ENCODE results near the gene ISL1.

The ISL1 gene

DNA sequence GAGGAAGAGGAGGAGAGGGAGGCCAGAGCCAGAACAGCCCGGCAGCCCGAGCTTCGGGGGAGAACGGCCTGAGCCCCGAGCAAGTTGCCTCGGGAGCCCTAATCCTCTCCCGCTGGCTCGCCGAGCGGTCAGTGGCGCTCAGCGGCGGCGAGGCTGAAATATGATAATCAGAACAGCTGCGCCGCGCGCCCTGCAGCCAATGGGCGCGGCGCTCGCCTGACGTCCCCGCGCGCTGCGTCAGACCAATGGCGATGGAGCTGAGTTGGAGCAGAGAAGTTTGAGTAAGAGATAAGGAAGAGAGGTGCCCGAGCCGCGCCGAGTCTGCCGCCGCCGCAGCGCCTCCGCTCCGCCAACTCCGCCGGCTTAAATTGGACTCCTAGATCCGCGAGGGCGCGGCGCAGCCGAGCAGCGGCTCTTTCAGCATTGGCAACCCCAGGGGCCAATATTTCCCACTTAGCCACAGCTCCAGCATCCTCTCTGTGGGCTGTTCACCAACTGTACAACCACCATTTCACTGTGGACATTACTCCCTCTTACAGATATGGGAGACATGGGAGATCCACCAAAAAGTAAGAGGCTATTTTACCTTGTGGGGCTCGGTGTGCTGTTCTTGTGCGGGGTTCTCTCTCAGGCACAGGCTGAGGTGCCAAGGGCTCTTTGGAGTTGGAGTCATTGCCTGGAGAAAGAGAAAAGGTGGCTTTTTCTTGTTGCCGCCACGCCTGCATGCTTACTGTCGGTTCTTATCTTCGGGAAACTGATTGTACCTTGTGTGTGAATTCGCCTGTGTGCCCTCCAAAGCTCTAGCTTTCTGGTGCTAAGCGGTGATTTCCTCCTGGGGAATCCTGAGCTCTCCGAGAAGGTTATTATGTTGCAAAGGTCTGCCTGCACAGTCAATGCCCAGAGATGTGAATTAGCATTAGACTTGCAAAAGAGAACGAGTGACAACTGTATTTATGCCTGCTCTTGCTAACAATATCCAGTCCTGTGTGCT, at the start of gene ISL1:
Gene ISL1 (plus strand): TSS at position 318 of the 991 bp plus-strand sequence. CDS start 224 bp downstream, at position 542.
- peaks cover 69% of the 10 kb centered on the region for H3K4me1 ChIP-seq (ENCODE audit: control insufficient read depth, insufficient read depth, low read length)
- peaks cover 98% of the 10 kb centered on the region for H3K27me3 ChIP-seq (ENCODE audit: control insufficient read depth, insufficient read depth, low read length)
- peak within 1 kb of the TSS; percentile 67 for H3K4me3 ChIP-seq (ENCODE audit: low read depth, low read length)
- H3K9ac ChIP-seq (ENCODE audit: low read length): peak within 1 kb of the TSS; percentile 79
- no peaks in the 10 kb centered on the region for H3K9me3 ChIP-seq (ENCODE audit: control insufficient read depth, insufficient read depth, low read depth, low read length)
- H3K36me3 ChIP-seq (ENCODE audit: control insufficient read depth, insufficient read depth, low read length): no peaks in the 10 kb centered on the region
- H3K27ac ChIP-seq (ENCODE audit: low read depth, low read length): peak within 1 kb of the TSS; percentile 28; the same call in 1 of the 2 replicates

GRCh38 chr5:51336878-51337277, 46.4 kb upstream of the ISL1 start:
- Histone ChIP-seq H3K9ac (ENCODE audit: low read length) (no peak overlapping the region), H3K27ac (ENCODE audit: low read depth, low read length) (no peak overlapping the region), H3K4me3 (ENCODE audit: low read depth, low read length) (no peak overlapping the region), H3K9me3 (ENCODE audit: control insufficient read depth, insufficient read depth, low read depth, low read length) (no peaks in the 10 kb centered on the region), H3K4me1 (ENCODE audit: control insufficient read depth, insufficient read depth, low read length) (no peaks in the 10 kb centered on the region), H3K36me3 (ENCODE audit: control insufficient read depth, insufficient read depth, low read length) (no peaks in the 10 kb centered on the region), H3K27me3 (ENCODE audit: control insufficient read depth, insufficient read depth, low read length) (no peaks in the 10 kb centered on the region)

DNA sequence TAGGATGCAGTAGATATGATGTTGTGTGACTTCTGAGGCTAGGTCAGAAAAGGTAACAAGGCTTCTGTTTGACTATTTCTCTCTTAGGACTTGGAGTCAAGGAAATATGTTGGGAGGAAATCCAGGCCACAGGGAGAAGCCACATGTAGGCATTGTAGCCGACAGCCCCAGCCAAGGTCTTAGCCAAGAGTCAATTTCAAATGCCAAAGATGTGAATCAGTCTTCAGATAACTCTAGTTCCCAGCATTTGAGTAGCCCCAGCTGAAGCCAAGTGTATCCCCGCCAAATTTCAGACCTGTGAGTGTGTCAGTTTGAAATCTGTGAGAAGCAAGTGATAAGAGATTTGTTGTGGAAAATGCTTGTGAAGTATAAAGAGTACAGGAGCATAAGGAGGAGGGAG, 38.1 kb upstream of the ISL1 start:
- Histone ChIP-seq H3K27ac (ENCODE audit: low read depth, low read length) (no peak overlapping the region), H3K9ac (ENCODE audit: low read length) (no peak overlapping the region), H3K4me3 (ENCODE audit: low read depth, low read length) (no peak overlapping the region), H3K36me3 (ENCODE audit: control insufficient read depth, insufficient read depth, low read length) (no peaks in the 10 kb centered on the region), H3K4me1 (ENCODE audit: control insufficient read depth, insufficient read depth, low read length) (no peaks in the 10 kb centered on the region), H3K27me3 (ENCODE audit: control insufficient read depth, insufficient read depth, low read length) (no peaks in the 10 kb centered on the region), H3K9me3 (ENCODE audit: control insufficient read depth, insufficient read depth, low read depth, low read length) (peaks cover 18% of the 10 kb centered on the region)

GRCh38 chr5:51347157-51347556, 36.1 kb upstream of the ISL1 start:
- H3K4me3 ChIP-seq (ENCODE audit: low read depth, low read length): no peak overlapping the region
- no peaks in the 10 kb centered on the region for H3K36me3 ChIP-seq (ENCODE audit: control insufficient read depth, insufficient read depth, low read length)
- H3K9ac ChIP-seq (ENCODE audit: low read length): no peak overlapping the region
- no peaks in the 10 kb centered on the region for H3K27me3 ChIP-seq (ENCODE audit: control insufficient read depth, insufficient read depth, low read length)
- peaks cover 18% of the 10 kb centered on the region for H3K9me3 ChIP-seq (ENCODE audit: control insufficient read depth, insufficient read depth, low read depth, low read length)
- no peaks in the 10 kb centered on the region for H3K4me1 ChIP-seq (ENCODE audit: control insufficient read depth, insufficient read depth, low read length)
- H3K27ac ChIP-seq (ENCODE audit: low read depth, low read length): no peak overlapping the region

- Histone ChIP-seq H3K4me3 (ENCODE audit: low read depth, low read length) (no peak overlapping the region), H3K9ac (ENCODE audit: low read length) (no peak overlapping the region), H3K27ac (ENCODE audit: low read depth, low read length) (no peak overlapping the region), H3K9me3 (ENCODE audit: control insufficient read depth, insufficient read depth, low read depth, low read length) (peaks cover 18% of the 10 kb centered on the region), H3K36me3 (ENCODE audit: control insufficient read depth, insufficient read depth, low read length) (no peaks in the 10 kb centered on the region), H3K4me1 (ENCODE audit: control insufficient read depth, insufficient read depth, low read length) (no peaks in the 10 kb centered on the region), H3K27me3 (ENCODE audit: control insufficient read depth, insufficient read depth, low read length) (no peaks in the 10 kb centered on the region)
Observed at GRCh38 chr5:51347704-51348103, 35.5 kb upstream of the ISL1 start.

DNA sequence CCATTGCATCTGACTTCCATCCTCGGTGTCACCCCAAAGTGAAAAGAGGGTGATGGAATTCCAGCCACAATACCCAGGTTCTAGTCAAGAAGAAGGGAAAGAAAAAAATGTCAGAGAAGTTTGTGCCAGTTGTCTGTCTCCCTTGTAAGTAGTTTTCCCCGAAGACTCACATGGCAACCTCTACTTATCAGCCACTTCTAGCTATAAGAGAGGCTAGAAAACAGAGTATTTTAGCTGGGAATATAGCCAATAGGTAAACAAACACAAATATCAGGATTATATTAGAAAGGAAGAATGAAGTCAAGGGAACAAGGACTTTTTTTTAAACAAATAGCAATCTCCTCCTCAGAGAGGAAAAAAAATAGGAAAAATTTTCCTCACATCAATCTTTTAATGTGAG, 12.2 kb upstream of the ISL1 start:
- Histone ChIP-seq H3K36me3 (ENCODE audit: control insufficient read depth, insufficient read depth, low read length) (no peaks in the 10 kb centered on the region), H3K9me3 (ENCODE audit: control insufficient read depth, insufficient read depth, low read depth, low read length) (no peaks in the 10 kb centered on the region), H3K4me3 (ENCODE audit: low read depth, low read length) (no peak overlapping the region), H3K4me1 (ENCODE audit: control insufficient read depth, insufficient read depth, low read length) (peaks cover 8% of the 10 kb centered on the region; the same call in 1 of the 2 replicates), H3K9ac (ENCODE audit: low read length) (no peak overlapping the region), H3K27ac (ENCODE audit: low read depth, low read length) (no peak overlapping the region), H3K27me3 (ENCODE audit: control insufficient read depth, insufficient read depth, low read length) (peaks cover 46% of the 10 kb centered on the region)

DNA sequence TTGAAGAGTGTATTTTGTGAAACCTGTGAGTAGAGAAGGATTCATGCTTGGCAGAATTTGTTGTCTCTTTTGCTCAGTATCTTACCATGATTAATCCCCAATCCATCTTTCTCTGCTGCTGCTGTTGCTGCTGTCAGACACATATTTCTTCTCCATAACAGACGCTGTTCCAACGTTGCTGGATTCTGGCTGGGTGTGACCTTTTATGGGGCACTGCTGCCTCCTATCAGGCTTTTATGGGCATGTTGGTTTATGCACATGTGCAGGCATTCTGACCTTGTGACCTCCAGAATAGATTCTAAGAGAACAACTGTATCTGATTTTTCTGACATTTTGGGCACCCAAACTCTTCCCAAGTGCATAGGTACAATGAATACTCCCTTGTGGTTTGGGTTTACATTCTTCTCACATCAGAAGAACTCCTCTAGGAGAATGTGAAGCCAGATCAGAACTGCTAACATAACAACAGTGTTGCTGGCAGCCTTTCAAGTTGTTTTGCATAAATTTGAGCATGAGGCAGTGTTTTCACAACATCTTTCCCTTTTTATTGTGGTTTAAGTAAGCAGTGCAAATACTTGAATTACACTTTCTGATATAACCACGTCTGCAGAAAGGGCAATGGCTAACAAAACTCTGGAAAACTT, 9.2 kb upstream of the ISL1 start:
- Histone ChIP-seq H3K4me3 (ENCODE audit: low read depth, low read length) (no peak overlapping the region), H3K36me3 (ENCODE audit: control insufficient read depth, insufficient read depth, low read length) (no peaks in the 10 kb centered on the region), H3K27me3 (ENCODE audit: control insufficient read depth, insufficient read depth, low read length) (peaks cover 75% of the 10 kb centered on the region), H3K4me1 (ENCODE audit: control insufficient read depth, insufficient read depth, low read length) (peaks cover 31% of the 10 kb centered on the region), H3K9me3 (ENCODE audit: control insufficient read depth, insufficient read depth, low read depth, low read length) (no peaks in the 10 kb centered on the region), H3K27ac (ENCODE audit: low read depth, low read length) (no peak overlapping the region), H3K9ac (ENCODE audit: low read length) (no peak overlapping the region)

- no peak overlapping the region for H3K4me3 ChIP-seq (ENCODE audit: low read depth, low read length)
- H3K27me3 ChIP-seq (ENCODE audit: control insufficient read depth, insufficient read depth, low read length): peaks cover 86% of the 10 kb centered on the region
- no peaks in the 10 kb centered on the region for H3K9me3 ChIP-seq (ENCODE audit: control insufficient read depth, insufficient read depth, low read depth, low read length)
- H3K36me3 ChIP-seq (ENCODE audit: control insufficient read depth, insufficient read depth, low read length): no peaks in the 10 kb centered on the region
- no peak overlapping the region for H3K9ac ChIP-seq (ENCODE audit: low read length)
- peaks cover 39% of the 10 kb centered on the region for H3K4me1 ChIP-seq (ENCODE audit: control insufficient read depth, insufficient read depth, low read length)
- no peak overlapping the region for H3K27ac ChIP-seq (ENCODE audit: low read depth, low read length)
Observed at GRCh38 chr5:51375084-51375483, 8.2 kb upstream of the ISL1 start.

DNA sequence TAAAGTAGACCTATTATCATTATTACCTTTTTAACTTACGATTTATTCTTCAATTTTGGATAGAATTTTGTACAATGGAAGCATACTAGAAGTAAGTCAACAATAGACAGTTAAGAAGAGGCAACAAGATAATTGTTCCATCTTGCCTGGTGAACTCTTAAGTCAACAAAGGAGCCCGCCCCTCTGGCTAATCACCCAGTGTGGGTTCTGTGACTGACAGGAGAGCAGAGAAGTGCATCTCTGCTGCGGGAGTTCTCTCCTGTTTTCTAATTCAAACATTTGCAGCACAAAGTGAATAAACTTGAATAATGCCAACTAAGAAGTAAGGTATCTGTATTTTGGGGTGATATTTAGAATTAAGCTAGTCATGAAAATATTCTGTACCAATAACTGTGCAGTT, 6.7 kb upstream of the ISL1 start:
- Histone ChIP-seq H3K4me3 (ENCODE audit: low read depth, low read length) (peak overlapping the region; percentile 60), H3K36me3 (ENCODE audit: control insufficient read depth, insufficient read depth, low read length) (no peaks in the 10 kb centered on the region), H3K27ac (ENCODE audit: low read depth, low read length) (no peak overlapping the region)

GRCh38 chr5:51377151-51378060, 5.8 kb upstream of the ISL1 start:
- Histone ChIP-seq H3K36me3 (ENCODE audit: control insufficient read depth, insufficient read depth, low read length) (no peaks in the 10 kb centered on the region), H3K4me1 (ENCODE audit: control insufficient read depth, insufficient read depth, low read length) (peaks cover 58% of the 10 kb centered on the region), H3K9me3 (ENCODE audit: control insufficient read depth, insufficient read depth, low read depth, low read length) (no peaks in the 10 kb centered on the region), H3K27me3 (ENCODE audit: control insufficient read depth, insufficient read depth, low read length) (peaks cover 97% of the 10 kb centered on the region), H3K9ac (ENCODE audit: low read length) (no peak overlapping the region), H3K4me3 (ENCODE audit: low read depth, low read length) (peak overlapping the region; percentile 60), H3K27ac (ENCODE audit: low read depth, low read length) (no peak overlapping the region)

More for the DNA sequence above, 6.7 kb upstream of the ISL1 start:
- peaks cover 94% of the 10 kb centered on the region for H3K27me3 ChIP-seq (ENCODE audit: control insufficient read depth, insufficient read depth, low read length)
- H3K4me1 ChIP-seq (ENCODE audit: control insufficient read depth, insufficient read depth, low read length): peaks cover 49% of the 10 kb centered on the region
- no peak overlapping the region for H3K9ac ChIP-seq (ENCODE audit: low read length)
- no peaks in the 10 kb centered on the region for H3K9me3 ChIP-seq (ENCODE audit: control insufficient read depth, insufficient read depth, low read depth, low read length)

All from HUES6 (cell line).